Peyer's patch (tissue), 4 donors: ENCODE data around the gene PAM16. TPM values are rescaled to one million over a fixed set of nuclear protein-coding genes. Genes with fewer than 3 reads are reported as not detected.

Experiments
- DNase-seq, 3 donors: peaks; one replicate each; pipeline ENCODE4 v3.0.0-alpha.2; 2017 to 2019
- H3K27ac ChIP-seq, 4 donors: fragments of 200-600 bp; sonication (generic); one replicate each; pipeline ENCODE4 v1.5.1; 2016 to 2019
- H3K27me3 ChIP-seq, 2 donors: fragments of 200-600 bp; sonication (generic); one replicate each; pipeline ENCODE4 v1.5.1; 2019
- H3K36me3 ChIP-seq, 3 donors: fragments of 200-600 bp; sonication (generic); one replicate each; pipeline ENCODE4 v1.5.1; 2016 to 2019
- H3K4me1 ChIP-seq, 4 donors: fragments of 200-600 bp; sonication (generic); one replicate each; pipeline ENCODE4 v1.5.1; 2016 to 2019
- H3K4me3 ChIP-seq, 4 donors: fragments of 200-600 bp; sonication (generic); 1 replicate in 3 of 4; 2 replicates in 1 of 4; pipeline ENCODE4 v1.5.1; 2016 to 2019; ENCODE audit warnings: mild to moderate bottlenecking in 1 of 4
- H3K9me3 ChIP-seq, 4 donors: fragments of 200-600 bp; sonication (generic); one replicate each; pipeline ENCODE4 v1.5.1; 2016 to 2019; ENCODE audit warnings: mild to moderate bottlenecking in 1 of 4
- POLR2A ChIP-seq, 2 donors: fragments of 450-650 bp; IDR thresholded peaks; one replicate each; pipeline ENCODE4 v1.5.1; 2017; ENCODE audit warnings: antibody characterized with exemption in 2 of 2, mild to moderate bottlenecking in 2 of 2, moderate library complexity in 2 of 2
- total RNA-seq, 4 donors: library from RNA; depleted of rRNA; stranded (reverse); fragments of >200 nt; gene quantifications; one replicate each; pipeline ENCODE4 v1.1.0, GENCODE V29; 2016
- TF ChIP-seq, protein P1 (sequence below), 6 experiments: fragments of 450-650 bp in 4 of 6; fragments of 200-600 bp in 2 of 6; sonication (generic) in 1 of 6; IDR thresholded peaks; one replicate each; pipeline ENCODE4 v1.5.1; 2017 to 2019; ENCODE audit warnings: antibody characterized with exemption in 6 of 6, mild to moderate bottlenecking in 3 of 6, moderate library complexity in 1 of 6

PAM16 gene
- total RNA-seq, 4 donors from 2014 or later: 18.2 to 61.4 (median 49.3) TPM

DNA sequence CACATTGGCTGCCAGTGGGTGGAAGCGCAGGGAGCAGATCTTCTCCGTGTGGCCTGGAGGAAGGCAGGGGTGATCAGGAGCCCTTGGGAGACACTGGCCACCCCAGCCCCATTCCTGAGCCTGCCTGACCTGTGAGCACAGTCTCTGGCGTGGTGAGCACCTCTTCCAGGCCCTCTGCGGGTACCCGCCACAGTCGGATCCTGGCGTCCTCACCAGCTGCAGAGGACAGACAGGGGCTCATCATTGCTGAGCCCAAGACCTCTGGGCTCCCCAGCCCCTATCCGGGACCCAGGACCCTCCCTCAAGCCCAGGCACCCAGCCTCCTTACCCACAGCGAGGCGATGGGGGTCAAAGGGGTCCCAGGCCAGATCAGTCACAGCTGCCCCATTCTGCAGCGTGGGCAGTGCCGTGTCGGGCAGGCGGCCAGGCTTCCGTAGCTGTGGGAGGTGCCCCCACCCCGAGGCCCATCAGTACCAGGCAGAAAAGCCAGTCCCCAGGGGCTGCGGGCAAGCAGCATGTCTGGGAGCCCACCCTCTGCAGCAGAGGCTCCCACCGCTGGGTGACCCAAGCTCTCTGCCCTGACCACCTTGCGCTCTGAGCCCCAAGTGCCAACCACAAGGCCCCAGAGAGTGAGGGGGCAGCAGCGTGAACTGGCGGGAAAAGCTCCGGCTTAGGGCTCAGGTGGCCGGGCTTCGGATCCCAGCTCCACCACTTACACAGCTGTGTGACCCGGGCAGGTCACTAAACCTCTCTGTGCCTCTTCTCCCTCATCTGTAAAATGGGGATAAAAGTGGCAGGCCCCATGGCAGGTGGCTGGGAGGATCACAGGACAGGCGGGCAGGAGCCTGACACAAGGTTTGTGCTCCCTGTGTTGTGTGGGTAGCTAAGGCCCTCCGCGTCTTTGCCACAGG, 10.2 kb upstream of the PAM16 start:
- Histone ChIP-seq H3K9me3 (no peaks in the 10 kb centered on the region), H3K27ac (no peak overlapping the region), H3K4me1 (no peaks in the 10 kb centered on the region), H3K36me3 (peaks cover 0 to 86% (median 0%) of the 10 kb centered on the region in 3 donors), H3K27me3 (no peaks in the 10 kb centered on the region), H3K4me3 (no peak overlapping the region)
- TF ChIP-seq, protein P1, sequence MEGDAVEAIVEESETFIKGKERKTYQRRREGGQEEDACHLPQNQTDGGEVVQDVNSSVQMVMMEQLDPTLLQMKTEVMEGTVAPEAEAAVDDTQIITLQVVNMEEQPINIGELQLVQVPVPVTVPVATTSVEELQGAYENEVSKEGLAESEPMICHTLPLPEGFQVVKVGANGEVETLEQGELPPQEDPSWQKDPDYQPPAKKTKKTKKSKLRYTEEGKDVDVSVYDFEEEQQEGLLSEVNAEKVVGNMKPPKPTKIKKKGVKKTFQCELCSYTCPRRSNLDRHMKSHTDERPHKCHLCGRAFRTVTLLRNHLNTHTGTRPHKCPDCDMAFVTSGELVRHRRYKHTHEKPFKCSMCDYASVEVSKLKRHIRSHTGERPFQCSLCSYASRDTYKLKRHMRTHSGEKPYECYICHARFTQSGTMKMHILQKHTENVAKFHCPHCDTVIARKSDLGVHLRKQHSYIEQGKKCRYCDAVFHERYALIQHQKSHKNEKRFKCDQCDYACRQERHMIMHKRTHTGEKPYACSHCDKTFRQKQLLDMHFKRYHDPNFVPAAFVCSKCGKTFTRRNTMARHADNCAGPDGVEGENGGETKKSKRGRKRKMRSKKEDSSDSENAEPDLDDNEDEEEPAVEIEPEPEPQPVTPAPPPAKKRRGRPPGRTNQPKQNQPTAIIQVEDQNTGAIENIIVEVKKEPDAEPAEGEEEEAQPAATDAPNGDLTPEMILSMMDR (IDR thresholded peaks at IDR 0.05): no peak
- TF ChIP-seq POLR2A (IDR thresholded peaks at IDR 0.05): no peak
- DNase-seq: no peak

DNA sequence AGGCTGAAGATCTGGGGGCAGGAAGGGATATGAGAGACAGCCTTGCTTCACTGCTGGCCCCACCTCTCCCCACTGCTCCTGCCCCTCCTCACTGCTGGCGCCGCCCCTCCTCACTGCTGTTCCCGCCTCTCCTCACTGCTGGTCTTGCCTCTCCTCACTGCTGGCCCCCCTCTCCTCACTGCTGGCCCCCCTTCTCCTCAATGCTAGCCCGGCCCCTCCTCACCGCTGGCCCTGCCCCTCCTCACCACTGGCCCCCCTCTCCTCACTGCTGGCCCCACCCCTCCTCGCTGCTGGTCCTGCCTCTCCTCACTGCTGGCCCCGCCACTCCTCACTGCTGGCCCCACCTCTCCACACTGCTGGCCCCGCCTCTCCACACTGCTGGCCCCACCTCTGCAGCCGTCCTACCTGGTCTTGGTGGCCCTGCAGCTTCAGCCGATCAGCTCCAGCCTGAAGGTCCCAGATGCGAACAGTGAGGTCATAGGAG, 9.5 kb upstream of the PAM16 start:
- Histone ChIP-seq H3K36me3 (peaks cover 0 to 83% (median 0%) of the 10 kb centered on the region in 3 donors), H3K27me3 (no peaks in the 10 kb centered on the region), H3K27ac (no peak overlapping the region), H3K9me3 (no peaks in the 10 kb centered on the region), H3K4me3 (no peak overlapping the region), H3K4me1 (no peaks in the 10 kb centered on the region)
- TF ChIP-seq POLR2A (IDR thresholded peaks at IDR 0.05): no peak
- no peak for DNase-seq

DNA sequence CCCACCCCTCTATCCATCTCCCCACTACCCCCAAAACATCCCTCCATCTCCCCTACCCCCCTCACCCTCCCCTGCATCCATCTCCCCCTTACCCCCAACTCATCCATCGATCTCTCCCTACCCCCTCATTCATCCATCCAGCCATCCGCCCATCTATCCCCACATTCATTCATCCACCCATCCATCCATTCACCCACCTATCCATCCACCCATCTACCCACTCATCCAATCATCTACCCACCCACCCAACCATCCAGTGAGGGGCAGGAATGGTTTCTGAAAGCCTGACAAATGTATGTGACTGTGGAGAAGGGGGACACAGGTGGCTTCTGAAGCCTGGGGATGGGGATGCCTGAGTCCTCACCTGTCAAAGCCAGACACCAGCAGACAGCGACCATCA, 8.8 kb upstream of the PAM16 start:
- Histone ChIP-seq H3K36me3 (peaks cover 0 to 76% (median 0%) of the 10 kb centered on the region in 3 donors), H3K27me3 (no peaks in the 10 kb centered on the region), H3K27ac (no peak overlapping the region), H3K9me3 (no peaks in the 10 kb centered on the region), H3K4me3 (no peak overlapping the region), H3K4me1 (no peaks in the 10 kb centered on the region)
- no peak for DNase-seq
- TF ChIP-seq, protein P1 (IDR thresholded peaks at IDR 0.05): no peak
- TF ChIP-seq POLR2A (IDR thresholded peaks at IDR 0.05): no peak

DNA sequence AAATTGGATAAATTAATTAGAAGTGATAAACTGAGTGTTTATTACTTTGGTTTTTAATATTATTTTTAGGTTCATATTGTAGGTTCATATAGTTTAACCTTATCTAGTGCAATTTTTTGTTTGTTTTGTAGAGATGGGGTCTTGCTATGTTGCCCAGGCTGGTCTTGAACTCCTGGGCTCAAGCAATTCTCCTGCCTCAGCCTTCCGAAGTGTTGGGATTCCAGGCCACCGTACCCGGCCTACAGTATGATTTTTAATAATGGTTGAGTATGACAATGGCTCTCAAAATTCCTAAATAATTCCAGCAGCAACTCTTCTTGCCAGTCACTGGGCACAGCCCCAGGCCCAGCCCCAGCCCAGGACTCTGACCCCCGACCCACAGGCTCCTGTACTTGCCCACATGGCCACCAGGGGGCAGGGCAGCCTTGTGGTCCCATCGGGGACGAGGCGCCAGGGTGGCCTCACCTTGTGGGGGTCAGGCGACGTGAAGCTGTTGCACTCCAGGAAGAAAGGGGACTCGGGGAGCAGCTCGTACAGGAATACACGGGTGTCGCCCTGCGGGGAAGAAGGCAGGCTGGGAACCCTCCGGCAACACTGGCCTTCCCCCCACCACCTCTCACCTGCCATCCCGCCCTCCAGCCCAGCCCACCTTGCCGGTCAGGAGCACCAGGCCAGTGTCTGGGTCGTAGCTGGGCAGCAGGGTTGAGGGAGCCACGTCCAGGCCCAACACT, 7.9 kb upstream of the PAM16 start:
- peak; percentile 65 to 74 (median 69) for DNase-seq
- Histone ChIP-seq H3K4me3 (no peak overlapping the region), H3K27me3 (no peaks in the 10 kb centered on the region), H3K27ac (no peak overlapping the region), H3K9me3 (no peaks in the 10 kb centered on the region), H3K4me1 (no peaks in the 10 kb centered on the region), H3K36me3 (peaks cover 0 to 67% (median 0%) of the 10 kb centered on the region in 3 donors)
- no peak for TF ChIP-seq POLR2A (IDR thresholded peaks at IDR 0.05)
- TF ChIP-seq, protein P1 (IDR thresholded peaks at IDR 0.05): peak; percentile 81 to 96 (median 88)

DNA sequence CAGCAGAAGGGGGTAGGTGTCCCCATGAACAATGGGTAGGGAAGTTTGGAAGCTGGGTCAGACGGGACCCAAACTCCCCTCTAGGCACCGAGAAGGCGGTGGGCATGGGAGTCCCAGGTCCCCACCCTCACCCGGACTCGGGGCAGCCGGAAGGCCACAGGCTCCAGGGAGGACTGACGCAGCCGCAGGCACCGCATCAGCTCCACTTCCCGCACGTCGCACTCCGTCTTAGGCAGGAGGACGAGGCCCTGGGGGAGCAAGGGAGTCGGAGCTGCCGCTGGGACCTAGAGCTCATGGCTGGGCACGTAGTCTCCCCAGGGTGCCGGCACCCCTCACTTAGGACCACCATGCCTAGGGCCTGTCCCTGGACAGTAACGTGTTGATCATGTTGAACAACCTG, 7.1 kb upstream of the PAM16 start:
- H3K4me1 ChIP-seq: no peaks in the 10 kb centered on the region
- H3K36me3 ChIP-seq: peaks cover 0 to 63% (median 0%) of the 10 kb centered on the region in 3 donors

More for the DNA sequence above, 7.1 kb upstream of the PAM16 start:
- TF ChIP-seq POLR2A (IDR thresholded peaks at IDR 0.05): no peak
- TF ChIP-seq, protein P1 (IDR thresholded peaks at IDR 0.05): no peak
- Histone ChIP-seq H3K27ac (no peak overlapping the region), H3K4me3 (no peak overlapping the region), H3K9me3 (no peaks in the 10 kb centered on the region), H3K27me3 (no peaks in the 10 kb centered on the region)
- no peak for DNase-seq
